ENCODE results near the gene HLCS.

HLCS gene

DNA sequence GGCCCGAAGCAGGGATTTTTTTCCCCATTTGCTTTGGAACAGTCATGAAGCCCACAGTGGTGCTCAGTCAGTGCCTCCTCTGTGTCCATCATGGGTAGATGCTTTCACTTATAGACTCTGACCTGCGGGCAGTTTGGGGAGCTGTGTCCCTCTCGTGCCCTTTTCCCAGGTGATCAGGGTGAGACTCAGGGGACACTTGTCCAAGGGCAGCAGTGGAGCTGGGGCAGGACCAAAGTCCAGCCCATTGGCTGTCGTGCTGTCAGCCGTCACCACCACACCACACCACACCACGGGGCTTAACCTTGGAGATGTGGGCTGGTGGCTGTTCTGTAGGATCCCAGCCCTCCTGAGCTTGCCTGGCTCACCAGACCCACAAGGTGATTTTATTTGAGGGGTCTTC, 232.6 kb downstream of the HLCS start:
- no peak overlapping the region for H3K9ac ChIP-seq (ENCODE audit: low read length)
- H3K4me3 ChIP-seq (ENCODE audit: low read length) = no peak overlapping the region
- H3K36me3 ChIP-seq (ENCODE audit: control insufficient read depth, insufficient read depth, low read length) = no peaks in the 10 kb centered on the region
- H3K27me3 ChIP-seq (ENCODE audit: control insufficient read depth, insufficient read depth, low read length) = peaks cover 27% of the 10 kb centered on the region
- peaks cover 3% of the 10 kb centered on the region for H3K9me3 ChIP-seq (ENCODE audit: control insufficient read depth, low read length)
- peaks cover 6% of the 10 kb centered on the region for H3K4me1 ChIP-seq (ENCODE audit: control insufficient read depth, insufficient read depth, low read length)

DNA sequence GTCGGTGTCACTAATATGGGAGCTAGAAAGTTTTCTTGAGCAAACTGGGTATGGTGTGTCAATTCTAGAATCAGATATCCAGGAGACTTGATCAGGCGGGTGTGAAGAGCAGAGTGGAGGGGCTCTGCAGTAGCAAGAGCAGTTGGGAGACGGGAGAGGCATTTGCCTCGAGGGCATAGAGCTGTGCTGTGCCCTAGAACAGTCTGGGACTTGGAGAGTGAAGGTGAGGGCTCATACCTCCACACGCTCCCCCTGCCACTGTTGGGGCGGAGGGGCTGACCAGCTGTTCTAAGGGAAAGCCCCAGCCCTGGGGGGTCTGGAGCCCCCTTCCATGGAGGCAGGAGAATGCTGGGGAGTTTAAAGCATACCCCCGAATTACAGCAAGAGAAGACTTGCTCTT, 233.7 kb downstream of the HLCS start:
- H3K27me3 ChIP-seq (ENCODE audit: control insufficient read depth, insufficient read depth, low read length) = peaks cover 23% of the 10 kb centered on the region
- H3K36me3 ChIP-seq (ENCODE audit: control insufficient read depth, insufficient read depth, low read length) = no peaks in the 10 kb centered on the region
- H3K9ac ChIP-seq (ENCODE audit: low read length) = no peak overlapping the region
- H3K4me3 ChIP-seq (ENCODE audit: low read length) = no peak overlapping the region
- H3K4me1 ChIP-seq (ENCODE audit: control insufficient read depth, insufficient read depth, low read length) = peaks cover 6% of the 10 kb centered on the region
- H3K9me3 ChIP-seq (ENCODE audit: control insufficient read depth, low read length) = peaks cover 3% of the 10 kb centered on the region

DNA sequence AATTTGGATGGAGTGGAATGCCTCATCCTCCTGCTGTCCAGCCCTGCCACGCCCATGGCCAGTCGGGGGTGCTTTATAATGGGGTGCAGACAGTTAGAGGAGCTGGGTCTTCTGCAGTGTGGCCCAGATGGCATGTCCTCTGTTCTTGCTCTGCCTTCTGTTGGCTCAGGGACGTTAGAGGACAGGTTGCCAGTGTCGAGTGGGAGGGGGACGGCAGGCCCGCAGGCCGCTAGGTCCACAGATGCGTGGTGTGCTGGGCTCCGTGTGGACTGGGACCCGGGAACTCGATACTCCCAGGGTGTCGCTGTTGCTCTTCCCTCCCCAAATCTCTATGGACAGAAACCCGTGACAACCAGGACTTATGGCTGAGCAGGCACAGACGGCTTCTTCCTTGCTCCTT, 234.3 kb downstream of the HLCS start:
- no peaks in the 10 kb centered on the region for H3K36me3 ChIP-seq (ENCODE audit: control insufficient read depth, insufficient read depth, low read length)
- H3K4me1 ChIP-seq (ENCODE audit: control insufficient read depth, insufficient read depth, low read length) = peaks cover 6% of the 10 kb centered on the region
- H3K9ac ChIP-seq (ENCODE audit: low read length) = no peak overlapping the region
- peaks cover 3% of the 10 kb centered on the region for H3K9me3 ChIP-seq (ENCODE audit: control insufficient read depth, low read length)
- no peak overlapping the region for H3K4me3 ChIP-seq (ENCODE audit: low read length)
- peaks cover 23% of the 10 kb centered on the region for H3K27me3 ChIP-seq (ENCODE audit: control insufficient read depth, insufficient read depth, low read length)

DNA sequence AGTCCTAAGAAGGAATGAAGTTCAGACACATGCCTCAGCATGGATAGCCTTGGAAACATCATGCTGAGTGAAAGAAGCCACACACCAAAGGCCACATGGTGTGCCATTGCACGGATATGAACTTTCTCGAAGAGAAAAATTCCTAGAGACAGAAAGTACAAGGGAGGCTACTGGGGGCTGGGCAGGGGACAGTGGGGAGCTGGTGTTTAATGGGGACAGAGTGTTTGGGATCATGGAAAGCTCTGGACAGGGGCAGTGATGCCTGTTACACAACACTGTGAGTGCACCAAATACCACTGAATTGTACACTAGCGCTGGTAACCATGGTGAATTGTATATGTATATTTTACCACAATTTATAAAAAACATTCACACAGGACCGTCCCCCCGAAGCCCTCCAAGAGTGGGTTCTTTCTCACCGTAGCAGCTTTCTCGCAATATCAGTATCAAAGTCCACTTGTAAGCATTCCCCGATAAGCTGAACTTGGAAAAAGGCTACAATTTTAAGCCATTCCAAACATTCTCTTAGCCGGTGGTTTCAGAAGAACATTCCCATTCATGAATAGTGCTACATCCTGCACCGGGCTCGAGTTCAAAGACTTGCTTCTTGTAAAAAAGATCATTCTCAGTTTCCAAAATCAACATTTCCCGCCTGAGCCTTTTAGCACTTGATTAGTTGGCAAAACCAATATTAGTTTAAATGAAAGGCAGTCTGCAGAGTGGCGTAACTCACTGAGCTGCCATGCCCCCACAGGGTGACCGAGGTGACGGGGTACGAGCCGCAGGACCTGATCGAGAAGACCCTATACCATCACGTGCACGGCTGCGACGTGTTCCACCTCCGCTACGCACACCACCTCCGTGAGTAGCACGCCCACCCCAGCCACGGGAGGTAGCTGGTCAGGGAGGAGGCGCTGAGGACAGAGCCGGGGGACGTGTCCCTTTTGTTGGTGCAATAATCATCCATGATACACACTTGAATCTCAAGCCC, 235.9 kb downstream of the HLCS start:
- H3K27me3 ChIP-seq (ENCODE audit: control insufficient read depth, insufficient read depth, low read length) = peaks cover 19% of the 10 kb centered on the region
- no peak overlapping the region for H3K9ac ChIP-seq (ENCODE audit: low read length)
- no peak overlapping the region for H3K4me3 ChIP-seq (ENCODE audit: low read length)
- peaks cover 3% of the 10 kb centered on the region for H3K9me3 ChIP-seq (ENCODE audit: control insufficient read depth, low read length)
- peaks cover 6% of the 10 kb centered on the region for H3K4me1 ChIP-seq (ENCODE audit: control insufficient read depth, insufficient read depth, low read length)
- no peaks in the 10 kb centered on the region for H3K36me3 ChIP-seq (ENCODE audit: control insufficient read depth, insufficient read depth, low read length)

DNA sequence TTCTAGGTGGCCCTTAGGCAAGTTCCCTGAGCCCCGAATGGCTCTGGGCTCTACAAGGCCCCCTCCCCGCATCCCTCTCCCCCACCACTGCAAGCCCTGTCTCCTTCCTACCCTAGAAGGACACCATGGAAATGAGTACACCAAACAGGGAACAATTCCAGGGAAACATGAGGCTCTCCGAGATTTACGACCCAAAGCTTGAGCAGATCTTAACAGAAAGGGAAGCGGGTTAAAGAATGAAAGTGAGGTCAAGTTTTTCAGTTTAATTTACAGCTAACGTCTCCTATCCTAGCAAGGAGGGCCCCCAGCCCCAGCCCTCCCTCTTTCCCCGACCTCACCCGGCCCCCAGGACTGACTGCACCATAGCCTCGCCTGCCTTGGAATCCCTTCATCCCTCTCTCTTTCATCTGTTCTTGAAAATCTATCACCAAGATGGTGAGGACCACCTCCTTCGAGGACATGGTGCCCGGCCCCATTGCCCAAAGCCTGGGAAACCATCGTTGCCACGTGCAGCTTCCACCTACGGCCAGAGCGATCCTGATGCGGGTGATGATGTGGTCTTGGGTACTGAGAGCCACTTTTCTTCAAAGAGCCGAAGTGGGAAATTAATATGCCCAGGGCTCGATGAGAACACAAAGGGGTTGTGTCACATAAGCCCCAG, 237.0 kb downstream of the HLCS start:
- Histone ChIP-seq H3K9me3 (ENCODE audit: control insufficient read depth, low read length) (peaks cover 3% of the 10 kb centered on the region), H3K9ac (ENCODE audit: low read length) (no peak overlapping the region), H3K4me1 (ENCODE audit: control insufficient read depth, insufficient read depth, low read length) (peaks cover 6% of the 10 kb centered on the region), H3K36me3 (ENCODE audit: control insufficient read depth, insufficient read depth, low read length) (no peaks in the 10 kb centered on the region), H3K4me3 (ENCODE audit: low read length) (no peak overlapping the region), H3K27me3 (ENCODE audit: control insufficient read depth, insufficient read depth, low read length) (peaks cover 14% of the 10 kb centered on the region)

DNA sequence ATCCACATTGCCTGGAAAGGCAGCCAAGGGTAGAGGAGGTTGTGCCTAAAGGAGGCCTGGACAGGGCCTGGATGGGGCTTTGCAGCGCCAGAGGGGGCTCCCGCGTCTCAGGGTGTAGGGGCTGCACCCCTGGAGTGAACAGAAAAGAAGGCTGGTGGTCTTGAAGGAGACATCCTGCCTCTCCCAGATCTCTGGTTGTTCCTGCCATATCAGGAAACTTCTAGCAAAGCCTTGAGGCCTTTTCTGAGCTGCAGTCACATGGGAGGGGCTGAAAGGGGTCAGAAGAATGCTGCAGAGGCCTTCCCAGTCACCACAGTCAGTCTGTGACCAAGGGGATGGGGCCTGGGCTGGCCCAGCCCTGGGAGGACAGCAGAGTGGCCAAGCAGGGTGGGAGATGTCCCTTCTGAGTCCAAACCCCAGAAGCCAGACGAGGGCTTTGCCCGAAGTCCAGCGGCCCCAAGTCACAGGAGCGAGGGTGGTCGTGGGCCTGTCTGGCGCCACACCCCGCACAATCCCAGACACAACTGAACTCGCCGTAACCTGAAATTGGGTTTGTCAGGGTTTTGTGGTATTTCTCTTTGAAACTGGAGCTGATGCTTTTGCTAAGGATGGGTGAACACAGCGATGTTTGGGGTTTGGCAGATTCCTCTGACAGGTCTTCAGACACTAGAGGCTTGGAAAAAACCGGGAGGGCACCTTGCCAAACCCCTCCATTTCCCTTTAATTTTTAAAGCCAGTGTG, 237.9 kb downstream of the HLCS start:
- Histone ChIP-seq H3K9ac (ENCODE audit: low read length) (no peak overlapping the region), H3K36me3 (ENCODE audit: control insufficient read depth, insufficient read depth, low read length) (no peaks in the 10 kb centered on the region), H3K9me3 (ENCODE audit: control insufficient read depth, low read length) (no peaks in the 10 kb centered on the region), H3K4me1 (ENCODE audit: control insufficient read depth, insufficient read depth, low read length) (peaks cover 6% of the 10 kb centered on the region), H3K4me3 (ENCODE audit: low read length) (no peak overlapping the region), H3K27me3 (ENCODE audit: control insufficient read depth, insufficient read depth, low read length) (peaks cover 13% of the 10 kb centered on the region)

DNA sequence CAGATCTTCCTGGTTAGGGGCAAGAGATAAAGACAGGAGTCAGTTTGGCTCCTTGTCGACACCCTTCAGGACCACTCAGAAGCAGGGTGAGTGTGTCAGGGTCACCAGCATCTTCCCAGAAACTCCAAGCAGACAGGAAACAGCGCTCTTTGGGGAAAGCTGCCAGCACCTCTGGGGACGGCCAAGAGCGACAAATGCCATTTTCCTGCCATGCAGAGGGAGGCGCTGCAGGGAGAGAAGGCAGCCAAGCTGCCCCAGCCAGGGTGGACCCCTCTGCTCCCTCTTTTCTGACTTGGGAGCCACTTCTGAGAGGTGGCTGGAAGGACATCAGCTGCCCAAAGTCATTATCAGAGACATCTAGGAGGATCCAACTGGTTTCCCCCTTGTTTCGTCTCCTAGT, 238.6 kb downstream of the HLCS start:
- H3K4me3 ChIP-seq (ENCODE audit: low read length) = no peak overlapping the region
- H3K9me3 ChIP-seq (ENCODE audit: control insufficient read depth, low read length) = no peaks in the 10 kb centered on the region
- peaks cover 13% of the 10 kb centered on the region for H3K27me3 ChIP-seq (ENCODE audit: control insufficient read depth, insufficient read depth, low read length)
- H3K36me3 ChIP-seq (ENCODE audit: control insufficient read depth, insufficient read depth, low read length) = no peaks in the 10 kb centered on the region
- H3K9ac ChIP-seq (ENCODE audit: low read length) = no peak overlapping the region
- peaks cover 6% of the 10 kb centered on the region for H3K4me1 ChIP-seq (ENCODE audit: control insufficient read depth, insufficient read depth, low read length)

DNA sequence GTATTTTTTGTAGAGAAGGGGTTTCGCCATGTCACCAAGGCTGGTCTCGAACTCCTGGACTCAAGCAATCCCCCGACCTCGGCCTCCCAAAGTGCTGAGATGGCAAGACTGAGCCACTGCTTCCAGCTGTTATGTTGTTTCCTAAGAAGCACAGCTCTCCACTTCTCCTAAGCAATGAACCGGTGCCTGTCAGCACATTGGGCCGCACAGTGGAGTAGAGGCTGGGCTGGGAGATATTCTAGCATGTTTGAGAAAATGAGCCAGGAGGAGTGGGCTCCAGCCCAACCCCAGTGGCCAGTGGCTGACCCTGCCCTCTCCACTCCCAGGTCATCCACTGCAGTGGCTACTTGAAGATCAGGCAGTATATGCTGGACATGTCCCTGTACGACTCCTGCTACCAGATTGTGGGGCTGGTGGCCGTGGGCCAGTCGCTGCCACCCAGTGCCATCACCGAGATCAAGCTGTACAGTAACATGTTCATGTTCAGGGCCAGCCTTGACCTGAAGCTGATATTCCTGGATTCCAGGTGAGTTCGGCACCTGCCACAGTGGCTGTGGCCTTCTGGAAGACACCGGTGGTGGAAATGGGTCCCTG, 240.6 kb downstream of the HLCS start:
- Histone ChIP-seq H3K36me3 (ENCODE audit: control insufficient read depth, insufficient read depth, low read length) (no peaks in the 10 kb centered on the region), H3K4me3 (ENCODE audit: low read length) (no peak overlapping the region)

DNA sequence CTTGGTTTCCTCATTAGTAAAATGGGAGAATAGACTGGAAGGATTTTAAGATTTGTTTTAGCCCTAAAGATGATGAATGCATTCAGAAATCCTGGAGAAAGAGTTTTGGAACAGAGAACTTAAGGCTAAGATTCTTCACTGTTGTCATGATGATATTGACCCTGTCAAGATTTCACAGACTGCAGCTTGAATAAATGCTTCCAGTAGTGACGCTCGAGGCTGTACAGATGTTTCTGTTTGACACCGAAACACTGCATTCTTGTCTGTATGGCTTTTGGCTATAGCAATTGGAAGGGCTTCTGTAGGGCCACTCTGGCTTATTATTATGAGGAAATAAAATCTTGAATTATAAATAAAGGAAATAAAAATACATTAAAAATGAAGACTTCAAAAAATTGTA, 241.8 kb downstream of the HLCS start:
- no peak overlapping the region for H3K4me3 ChIP-seq (ENCODE audit: low read length)
- H3K9me3 ChIP-seq (ENCODE audit: control insufficient read depth, low read length) = no peaks in the 10 kb centered on the region
- H3K9ac ChIP-seq (ENCODE audit: low read length) = no peak overlapping the region
- no peaks in the 10 kb centered on the region for H3K27me3 ChIP-seq (ENCODE audit: control insufficient read depth, insufficient read depth, low read length)
- H3K4me1 ChIP-seq (ENCODE audit: control insufficient read depth, insufficient read depth, low read length) = peaks cover 5% of the 10 kb centered on the region
- no peaks in the 10 kb centered on the region for H3K36me3 ChIP-seq (ENCODE audit: control insufficient read depth, insufficient read depth, low read length)

More for the DNA sequence above, 240.6 kb downstream of the HLCS start:
- H3K4me1 ChIP-seq (ENCODE audit: control insufficient read depth, insufficient read depth, low read length) = peaks cover 3% of the 10 kb centered on the region
- peaks cover 6% of the 10 kb centered on the region for H3K27me3 ChIP-seq (ENCODE audit: control insufficient read depth, insufficient read depth, low read length)
- no peaks in the 10 kb centered on the region for H3K9me3 ChIP-seq (ENCODE audit: control insufficient read depth, low read length)
- no peak overlapping the region for H3K9ac ChIP-seq (ENCODE audit: low read length)

DNA sequence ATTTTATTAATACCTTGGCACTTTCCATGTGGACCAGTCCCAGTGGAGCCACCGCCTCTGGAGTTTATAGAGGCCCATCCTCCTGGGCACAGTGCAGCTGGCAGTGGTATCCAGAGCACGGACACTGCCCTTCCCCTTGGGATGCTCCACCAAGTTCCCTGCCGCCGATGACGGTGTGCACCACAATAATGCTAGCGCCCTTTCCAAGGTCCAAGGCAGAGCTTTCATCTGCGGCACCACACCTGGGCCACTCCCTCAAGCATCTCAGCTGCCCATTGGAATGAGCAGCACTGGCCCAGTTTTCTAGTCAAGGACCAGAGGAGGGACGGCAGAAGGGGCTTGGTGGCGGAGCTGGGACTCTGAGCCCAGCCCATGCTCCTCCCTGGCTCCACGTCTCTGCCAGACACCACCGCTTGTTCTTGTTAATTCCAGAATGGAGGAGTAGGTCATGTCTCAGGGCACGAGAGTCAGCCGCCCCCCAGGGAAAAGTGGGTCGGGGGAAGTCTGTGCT, 243.0 kb downstream of the HLCS start:
- Histone ChIP-seq H3K36me3 (ENCODE audit: control insufficient read depth, insufficient read depth, low read length) (no peaks in the 10 kb centered on the region), H3K27me3 (ENCODE audit: control insufficient read depth, insufficient read depth, low read length) (no peaks in the 10 kb centered on the region), H3K4me3 (ENCODE audit: low read length) (no peak overlapping the region), H3K4me1 (ENCODE audit: control insufficient read depth, insufficient read depth, low read length) (peaks cover 16% of the 10 kb centered on the region), H3K9me3 (ENCODE audit: control insufficient read depth, low read length) (no peaks in the 10 kb centered on the region), H3K9ac (ENCODE audit: low read length) (no peak overlapping the region)
